ENCODE results near the gene USF3. TPM values are rescaled to one million over a fixed set of nuclear protein-coding genes. Genes with fewer than 3 reads are reported as not detected.

Gene USF3
- total RNA-seq = 18.3 and 19.7 TPM in 2 replicates
- long read RNA-seq, partial matches to known transcripts = 0 of 5 reads
- long read RNA-seq, other reads (novel, unspliced or antisense) = 5 of 5 reads

DNA sequence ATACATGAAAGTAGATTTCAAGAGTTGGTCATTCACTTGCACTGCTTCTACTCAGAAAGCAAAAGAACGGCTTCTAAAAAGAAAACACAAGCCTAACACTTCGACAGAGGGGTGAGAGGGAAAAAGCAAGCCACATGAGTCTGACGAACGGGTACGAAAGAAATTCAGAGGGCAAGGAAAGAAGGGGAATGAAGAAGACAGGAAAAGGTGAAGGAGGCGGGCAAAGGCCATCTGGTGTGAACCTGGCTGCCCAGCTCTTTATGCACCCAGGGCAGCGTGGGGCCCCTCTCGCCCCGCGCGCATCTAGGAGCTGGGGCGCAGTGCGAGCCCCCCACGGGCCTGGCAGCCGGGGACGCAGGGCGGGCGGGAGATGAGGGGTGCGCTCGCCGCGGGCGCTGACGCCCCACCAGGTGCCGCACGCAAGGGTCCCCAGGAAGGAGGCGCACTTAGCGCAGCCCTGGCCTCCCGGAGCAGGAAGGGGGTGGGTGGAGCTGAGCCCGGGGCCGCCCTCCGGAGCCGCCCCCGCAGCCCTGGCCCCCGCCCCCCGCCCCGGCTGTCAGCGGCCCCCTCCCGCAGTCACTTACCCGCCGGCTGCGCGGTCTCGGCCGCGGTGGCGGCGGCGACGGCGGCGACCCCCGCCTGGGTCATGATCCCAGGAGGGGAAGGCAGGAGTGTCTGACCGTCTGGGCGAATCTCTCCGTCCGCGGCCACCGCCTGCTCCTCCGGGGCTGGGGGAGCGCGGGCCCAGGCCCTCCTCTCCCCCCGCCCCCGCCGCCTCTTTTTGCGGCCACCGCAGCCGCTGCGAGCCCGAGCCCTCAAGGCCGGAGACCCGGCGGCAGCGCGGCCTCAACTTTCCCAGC, at the start of gene USF3:
TSS of gene USF3 (minus strand) at position 857 of the 860 bp plus-strand sequence. CDS start 21,764 bp downstream, outside the sequence.
- Mint-ChIP-seq H3K4me1 (peaks cover 18% of the 10 kb centered on the region), H3K4me3 (peak within 1 kb of the TSS; percentile 95), H3K9me3 (no peaks in the 10 kb centered on the region), H3K36me3 (ENCODE audit: low read depth) (no peaks in the 10 kb centered on the region), H3K27ac (ENCODE audit: unreplicated experiment) (peak within 1 kb of the TSS; percentile 99), H3K27me3 (ENCODE audit: low read depth) (no peaks in the 10 kb centered on the region)
- no peak for DNase-seq (ENCODE audit: low read depth, low spot score)
- TF ChIP-seq, protein P1, sequence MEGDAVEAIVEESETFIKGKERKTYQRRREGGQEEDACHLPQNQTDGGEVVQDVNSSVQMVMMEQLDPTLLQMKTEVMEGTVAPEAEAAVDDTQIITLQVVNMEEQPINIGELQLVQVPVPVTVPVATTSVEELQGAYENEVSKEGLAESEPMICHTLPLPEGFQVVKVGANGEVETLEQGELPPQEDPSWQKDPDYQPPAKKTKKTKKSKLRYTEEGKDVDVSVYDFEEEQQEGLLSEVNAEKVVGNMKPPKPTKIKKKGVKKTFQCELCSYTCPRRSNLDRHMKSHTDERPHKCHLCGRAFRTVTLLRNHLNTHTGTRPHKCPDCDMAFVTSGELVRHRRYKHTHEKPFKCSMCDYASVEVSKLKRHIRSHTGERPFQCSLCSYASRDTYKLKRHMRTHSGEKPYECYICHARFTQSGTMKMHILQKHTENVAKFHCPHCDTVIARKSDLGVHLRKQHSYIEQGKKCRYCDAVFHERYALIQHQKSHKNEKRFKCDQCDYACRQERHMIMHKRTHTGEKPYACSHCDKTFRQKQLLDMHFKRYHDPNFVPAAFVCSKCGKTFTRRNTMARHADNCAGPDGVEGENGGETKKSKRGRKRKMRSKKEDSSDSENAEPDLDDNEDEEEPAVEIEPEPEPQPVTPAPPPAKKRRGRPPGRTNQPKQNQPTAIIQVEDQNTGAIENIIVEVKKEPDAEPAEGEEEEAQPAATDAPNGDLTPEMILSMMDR (conservative IDR thresholded peaks at IDR 0.05) = no peak

- peak within 1 kb of the TSS; percentile 100 for H3K27ac Mint-ChIP-seq (ENCODE audit: unreplicated experiment)
- TF ChIP-seq, protein P1 (conservative IDR thresholded peaks at IDR 0.05) = peak; percentile 3
These were observed 49.5 kb upstream of the USF3 start, which contains the start of gene NAA50 for GRCh38 chr3:113745756-113746547. TSS of gene NAA50 (minus strand) at chr3:113746249. CDS start at chr3:113745949, 300 bp downstream.

GRCh38 chr3:113744941-113745755, 48.7 kb upstream of the USF3 start:
- DNase-seq (ENCODE audit: low read depth, low spot score) = peak; percentile 39
- TF ChIP-seq, protein P1 (conservative IDR thresholded peaks at IDR 0.05) = peak; percentile 68
- Mint-ChIP-seq H3K4me3 (peak overlapping the region; percentile 97), H3K9me3 (no peaks in the 10 kb centered on the region), H3K36me3 (ENCODE audit: low read depth) (no peaks in the 10 kb centered on the region), H3K27ac (ENCODE audit: unreplicated experiment) (peak overlapping the region; percentile 99), H3K4me1 (peaks cover 59% of the 10 kb centered on the region), H3K27me3 (ENCODE audit: low read depth) (no peaks in the 10 kb centered on the region)

More at GRCh38 chr3:113745756-113746547, 49.5 kb upstream of the USF3 start, which contains the start of gene NAA50:
- peaks cover 57% of the 10 kb centered on the region for H3K4me1 Mint-ChIP-seq
- no peaks in the 10 kb centered on the region for H3K9me3 Mint-ChIP-seq
- no peaks in the 10 kb centered on the region for H3K27me3 Mint-ChIP-seq (ENCODE audit: low read depth)
- peak; percentile 85 for DNase-seq (ENCODE audit: low read depth, low spot score)
- no peaks in the 10 kb centered on the region for H3K36me3 Mint-ChIP-seq (ENCODE audit: low read depth)
- H3K4me3 Mint-ChIP-seq = peak within 1 kb of the TSS; percentile 97

GRCh38 chr3:113743006-113743630, 46.7 kb upstream of the USF3 start:
- no peak for DNase-seq (ENCODE audit: low read depth, low spot score)
- peaks cover 54% of the 10 kb centered on the region for H3K4me1 Mint-ChIP-seq
- H3K36me3 Mint-ChIP-seq (ENCODE audit: low read depth) = no peaks in the 10 kb centered on the region
- peak overlapping the region; percentile 97 for H3K4me3 Mint-ChIP-seq
- TF ChIP-seq, protein P1 (conservative IDR thresholded peaks at IDR 0.05) = peak; percentile 12
- H3K9me3 Mint-ChIP-seq = no peaks in the 10 kb centered on the region
- H3K27me3 Mint-ChIP-seq (ENCODE audit: low read depth) = no peaks in the 10 kb centered on the region
- no peak overlapping the region for H3K27ac Mint-ChIP-seq (ENCODE audit: unreplicated experiment)
